ENCODE results near the gene SF3B4. TPM values are rescaled to one million over a fixed set of nuclear protein-coding genes. Genes with fewer than 3 reads are reported as not detected.

Gene SF3B4
- total and polyA plus RNA-seq, 2 of the 8 experiments (the other 6 are each of a cell fraction or from before 2014, with no cell fraction given) = 81.1 to 122 TPM

- Histone ChIP-seq H3K9me3 (ENCODE audit: insufficient read depth in 2 of 2, low read depth in 1 of 2, low read length in 1 of 2) (no peaks in the 10 kb centered on the region), H3K9ac (replicated peaks in 1 of 4; ENCODE audit: extremely low read depth in 1 of 4, low read depth in 3 of 4, low read length in 3 of 4) (no peak overlapping the region), H4K91ac (replicated peaks; ENCODE audit: insufficient read length, low read length) (no peak overlapping the region), H2BK120ac (replicated peaks; ENCODE audit: low read depth, low read length) (no peak overlapping the region), H3K23ac (ENCODE audit: insufficient read length) (no peak overlapping the region), H2AK5ac (ENCODE audit: low read depth, low read length) (no peak overlapping the region), H4K20me1 (replicated peaks in 1 of 2; ENCODE audit: control insufficient read depth in 1 of 2, insufficient read depth in 2 of 2, low read length in 2 of 2) (no peaks in the 10 kb centered on the region), H3K36me3 (ENCODE audit: control insufficient read depth in 2 of 4, insufficient read depth in 4 of 4, low read length in 3 of 4) (peaks cover 7 to 40% (median 28%) of the 10 kb centered on the region in 4 experiments), H3K79me1 (ENCODE audit: low read depth, low read length) (no peaks in the 10 kb centered on the region), H3K56ac (replicated peaks; ENCODE audit: insufficient read length, low read depth, low read length) (no peak overlapping the region), H3K27ac (ENCODE audit: low read depth, low read length) (no peak overlapping the region), H2BK20ac (ENCODE audit: low read length) (no peak overlapping the region), H3K4me3 (ENCODE audit: extremely low read depth in 1 of 4, insufficient read depth in 2 of 4, low read depth in 3 of 4, low read length in 4 of 4) (no peak overlapping the region), H3K4ac (replicated peaks; ENCODE audit: insufficient read length, low read depth, low read length) (no peak overlapping the region), H3K23me2 (ENCODE audit: low read depth, low read length) (no peaks in the 10 kb centered on the region), H2BK5ac (ENCODE audit: low read depth, low read length) (no peak overlapping the region), H3K18ac (ENCODE audit: extremely low read depth, low read length) (no peak overlapping the region), H4K5ac (ENCODE audit: insufficient read length, low read depth, low read length) (no peak overlapping the region), H2AFZ (ENCODE audit: low read length) (no peak overlapping the region), H3K4me1 (replicated peaks in 1 of 4; ENCODE audit: control insufficient read depth in 3 of 4, insufficient read depth in 4 of 4, low read length in 3 of 4) (no peaks in the 10 kb centered on the region), H2BK12ac (ENCODE audit: low read depth, low read length) (no peak overlapping the region), H3K79me2 (ENCODE audit: control insufficient read depth in 1 of 2, insufficient read depth in 2 of 2, low read length in 2 of 2) (no peaks in the 10 kb centered on the region), H3K4me2 (ENCODE audit: insufficient read depth in 1 of 2, low read depth in 2 of 2, low read length in 2 of 2) (no peak overlapping the region), H3K14ac (ENCODE audit: insufficient read length) (no peak overlapping the region), H3K27me3 (replicated peaks in 1 of 4; ENCODE audit: control insufficient read depth in 3 of 4, extremely low read depth in 1 of 4, insufficient read depth in 3 of 4, low read length in 3 of 4) (no peaks in the 10 kb centered on the region), H2BK15ac (ENCODE audit: low read length) (no peak overlapping the region), H4K8ac (ENCODE audit: extremely low read depth, insufficient read depth, low read length) (no peak overlapping the region)
- DNase-seq (ENCODE audit: low read depth in 1 of 2, low spot score in 2 of 2) = no peak
- TF ChIP-seq SIX5 (IDR thresholded peaks at IDR 0.05; ENCODE audit: low read depth, low read length) = no peak
- CTCF ChIA-PET (ENCODE audit: partially characterized antibody) = interaction anchor here (1.2 kb wide), 2 partner anchors 21 to 221 kb away, joined by 3 to 5 read pairs; no protein-coding TSS in a partner anchor
- POLR2A ChIA-PET (ENCODE audit: partially characterized antibody) = no interaction called here
- FAIRE-seq = no peak
- WGBS, 2 experiments (ENCODE audit: extremely low coverage in 1 of 2, insufficient coverage in 1 of 2, insufficient read length in 1 of 2, insufficient replicate concordance in 2 of 2, low coverage in 1 of 2, low lambda C conversion rate in 2 of 2, missing lambda C conversion rate in 1 of 2) = 89% methylated on average over 1 of the region's 1 CpG; no CpG with 5 or more reads in 1 of the 2 experiments
These were observed 38.8 kb upstream of the SF3B4 start for GRCh38 chr1:149966405-149966804.

All from H1 (cell line).